ENCODE results near the gene ARMC8. TPM values are rescaled to one million over a fixed set of nuclear protein-coding genes. Genes with fewer than 3 reads are reported as not detected.

The ARMC8 gene
- polyA plus RNA-seq, 2 of the 4 experiments (the other 2 are of a cell fraction) = 25.6 to 45.7 TPM

GRCh38 chr3:138180375-138181029, 6.6 kb upstream of the ARMC8 start:
- no peak overlapping the region for H3K27ac ChIP-seq
- ChIA-PET CTCF (interaction anchor here (0.7 to 1.1 kb wide), 4 partner anchors 9 to 735 kb away, joined by 3 read pairs; no protein-coding TSS in a partner anchor), POLR2A (no interaction called here)
- no peaks in the 10 kb centered on the region for H3K9me3 ChIP-seq
- no peaks in the 10 kb centered on the region; the same call in 2 of the 3 replicates for H3K4me1 ChIP-seq
- no peak overlapping the region for H3K4me2 ChIP-seq
- ATAC-seq (peak; percentile 93 to 97), DNase-seq (ENCODE audit: low read depth in 1 of 2, low spot score in 1 of 2) (peak in 1 of 2 experiments; percentile 35), FAIRE-seq (peak; percentile 28)
- TF ChIP-seq FOSL2 (IDR thresholded peaks at IDR 0.05) (no peak), FOSL2 (CRISPR knock-in tag; IDR thresholded peaks at IDR 0.05) (no peak), CEBPB (IDR thresholded peaks at IDR 0.05) (no peak), RAD21 (conservative IDR thresholded peaks at IDR 0.05 in 1 of 2, IDR thresholded peaks at IDR 0.05 in 1 of 2) (peak; percentile 65 to 71), SMC3 (IDR thresholded peaks at IDR 0.05) (peak; percentile 43; the same call in 2 of the 3 replicates), BHLHE40 (IDR thresholded peaks at IDR 0.05; ENCODE audit: low read depth, low read length) (no peak), GATA3 (IDR thresholded peaks at IDR 0.05; ENCODE audit: borderline replicate concordance) (no peak), USF2 (IDR thresholded peaks at IDR 0.05) (no peak), CHD4 (IDR thresholded peaks at IDR 0.05; ENCODE audit: borderline replicate concordance) (no peak), ESRRA (IDR thresholded peaks at IDR 0.05; ENCODE audit: borderline replicate concordance, low read length) (no peak)
- TF ChIP-seq, protein P1, sequence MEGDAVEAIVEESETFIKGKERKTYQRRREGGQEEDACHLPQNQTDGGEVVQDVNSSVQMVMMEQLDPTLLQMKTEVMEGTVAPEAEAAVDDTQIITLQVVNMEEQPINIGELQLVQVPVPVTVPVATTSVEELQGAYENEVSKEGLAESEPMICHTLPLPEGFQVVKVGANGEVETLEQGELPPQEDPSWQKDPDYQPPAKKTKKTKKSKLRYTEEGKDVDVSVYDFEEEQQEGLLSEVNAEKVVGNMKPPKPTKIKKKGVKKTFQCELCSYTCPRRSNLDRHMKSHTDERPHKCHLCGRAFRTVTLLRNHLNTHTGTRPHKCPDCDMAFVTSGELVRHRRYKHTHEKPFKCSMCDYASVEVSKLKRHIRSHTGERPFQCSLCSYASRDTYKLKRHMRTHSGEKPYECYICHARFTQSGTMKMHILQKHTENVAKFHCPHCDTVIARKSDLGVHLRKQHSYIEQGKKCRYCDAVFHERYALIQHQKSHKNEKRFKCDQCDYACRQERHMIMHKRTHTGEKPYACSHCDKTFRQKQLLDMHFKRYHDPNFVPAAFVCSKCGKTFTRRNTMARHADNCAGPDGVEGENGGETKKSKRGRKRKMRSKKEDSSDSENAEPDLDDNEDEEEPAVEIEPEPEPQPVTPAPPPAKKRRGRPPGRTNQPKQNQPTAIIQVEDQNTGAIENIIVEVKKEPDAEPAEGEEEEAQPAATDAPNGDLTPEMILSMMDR (IDR thresholded peaks at IDR 0.05) = peak; percentile 59
- H3K4me3 ChIP-seq = no peak overlapping the region
- WGBS (ENCODE audit: missing lambda C conversion rate) = 2% methylated on average over 2 of the region's 2 CpGs

DNA sequence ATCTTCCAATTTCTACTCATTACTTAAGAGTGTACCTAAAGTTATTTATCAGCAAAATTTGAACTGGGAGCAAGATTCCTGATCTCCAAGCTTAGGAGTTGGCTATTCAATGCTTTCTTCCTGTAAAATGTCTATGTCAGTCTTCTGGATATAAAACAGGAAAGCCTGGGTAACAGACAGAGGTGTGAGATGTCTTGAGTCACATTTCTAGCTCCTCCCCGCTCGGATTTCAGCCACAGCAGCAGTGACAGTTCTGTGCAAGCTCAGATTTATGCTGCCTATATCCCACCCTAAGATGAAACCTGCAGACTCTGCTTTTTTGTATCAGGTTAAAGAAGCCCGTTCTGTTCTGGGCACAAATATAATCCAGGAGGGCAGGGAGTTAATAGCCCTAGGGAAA, 2.1 kb upstream of the ARMC8 start:
- POLR2A ChIA-PET = no interaction called here
- ATAC-seq = no peak

More for the DNA sequence above, 2.1 kb upstream of the ARMC8 start:
- DNase-seq (ENCODE audit: low read depth in 1 of 2, low spot score in 1 of 2) (no peak), FAIRE-seq (no peak)
- peaks cover 13% of the 10 kb centered on the region for H3K4me1 ChIP-seq
- H3K4me2 ChIP-seq = no peak overlapping the region
- TF ChIP-seq SMC3 (IDR thresholded peaks at IDR 0.05) (no peak), CHD2 (IDR thresholded peaks at IDR 0.05; ENCODE audit: low read length, partially characterized antibody) (no peak), ZFP36 (IDR thresholded peaks at IDR 0.05; ENCODE audit: borderline replicate concordance, partially characterized antibody) (no peak), POLR2A (IDR thresholded peaks at IDR 0.05; ENCODE audit: low read length) (no peak), ZNF302 (CRISPR knock-in tag; IDR thresholded peaks at IDR 0.05) (no peak), HMGXB4 (CRISPR knock-in tag; IDR thresholded peaks at IDR 0.05; ENCODE audit: borderline replicate concordance) (no peak), CBX2 (IDR thresholded peaks at IDR 0.05; ENCODE audit: borderline replicate concordance, low read depth) (no peak)
- TF ChIP-seq, protein P2, sequence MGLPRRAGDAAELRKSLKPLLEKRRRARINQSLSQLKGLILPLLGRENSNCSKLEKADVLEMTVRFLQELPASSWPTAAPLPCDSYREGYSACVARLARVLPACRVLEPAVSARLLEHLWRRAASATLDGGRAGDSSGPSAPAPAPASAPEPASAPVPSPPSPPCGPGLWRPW (IDR thresholded peaks at IDR 0.05) = no peak
- TF ChIP-seq, protein P3, sequence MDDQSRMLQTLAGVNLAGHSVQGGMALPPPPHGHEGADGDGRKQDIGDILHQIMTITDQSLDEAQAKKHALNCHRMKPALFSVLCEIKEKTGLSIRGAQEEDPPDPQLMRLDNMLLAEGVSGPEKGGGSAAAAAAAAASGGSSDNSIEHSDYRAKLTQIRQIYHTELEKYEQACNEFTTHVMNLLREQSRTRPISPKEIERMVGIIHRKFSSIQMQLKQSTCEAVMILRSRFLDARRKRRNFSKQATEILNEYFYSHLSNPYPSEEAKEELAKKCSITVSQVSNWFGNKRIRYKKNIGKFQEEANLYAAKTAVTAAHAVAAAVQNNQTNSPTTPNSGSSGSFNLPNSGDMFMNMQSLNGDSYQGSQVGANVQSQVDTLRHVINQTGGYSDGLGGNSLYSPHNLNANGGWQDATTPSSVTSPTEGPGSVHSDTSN (IDR thresholded peaks at IDR 0.05) = no peak
- H3K4me3 ChIP-seq = no peak overlapping the region
- no peak overlapping the region for H3K27ac ChIP-seq
- no peaks in the 10 kb centered on the region for H3K9me3 ChIP-seq
- CTCF ChIA-PET = interaction anchor here (1.1 kb wide), 1 partner anchor 70 kb away, joined by 3 read pairs; the partner anchor contains the start of gene DZIP1L
- WGBS (ENCODE audit: missing lambda C conversion rate) = 38% methylated on average over 3 of the region's 3 CpGs
